Neutrophil (primary cell): ENCODE results near the gene TMOD1.

Source experiments
- H3K27ac ChIP-seq: fragments of 200-600 bp; sonication (generic); 2 replicates; pipeline ENCODE4 v1.5.1; 2016; ENCODE audit warnings: mild to moderate bottlenecking, moderate library complexity
- H3K27me3 ChIP-seq: fragments of 200-600 bp; sonication (generic); 2 replicates; pipeline ENCODE4 v1.6.0; 2016; ENCODE audit warnings: mild to moderate bottlenecking
- H3K36me3 ChIP-seq: fragments of 200-600 bp; sonication (generic); 2 replicates; pipeline ENCODE4 v1.5.1; 2017
- H3K4me1 ChIP-seq, 2 experiments: fragments of 200-600 bp in 1 of 2; sonication (generic) in 1 of 2; 1 replicate in 1 of 2; 2 replicates in 1 of 2; pipeline versions ENCODE4 v1.5.1 to v1.6.1; 2013 to 2016; ENCODE audit warnings: low read depth in 1 of 2, low read length in 1 of 2, mild to moderate bottlenecking in 1 of 2, moderate library complexity in 1 of 2; ENCODE audit not compliant: control insufficient read depth in 1 of 2, insufficient read depth in 1 of 2
- H3K4me3 ChIP-seq, 2 experiments: fragments of 200-600 bp in 1 of 2; sonication (generic) in 1 of 2; 1 replicate in 1 of 2; 2 replicates in 1 of 2; pipeline ENCODE4 v1.5.1; 2013 to 2016; ENCODE audit warnings: low read depth in 1 of 2, low read length in 1 of 2, mild to moderate bottlenecking in 1 of 2, moderate library complexity in 1 of 2
- H3K9me3 ChIP-seq: fragments of 200-600 bp; sonication (generic); 2 replicates; pipeline ENCODE4 v1.5.1; 2016
- CTCF ChIP-seq: fragments of 200-600 bp; sonication (generic); IDR thresholded peaks from 2 replicates; pipeline ENCODE4 v1.5.1; 2016; ENCODE audit warnings: antibody characterized with exemption

The TMOD1 gene

GRCh38 chr9:97515662-97516061, 14.2 kb downstream of the TMOD1 start:
- TF ChIP-seq CTCF = no peak
- Histone ChIP-seq H3K4me3 (no peak overlapping the region), H3K9me3 (no peaks in the 10 kb centered on the region), H3K27me3 (peaks cover 51% of the 10 kb centered on the region), H3K4me1 (no peaks in the 10 kb centered on the region), H3K27ac (no peak overlapping the region), H3K36me3 (no peaks in the 10 kb centered on the region)

GRCh38 chr9:97516111-97516510, 14.6 kb downstream of the TMOD1 start:
- no peak overlapping the region for H3K4me3 ChIP-seq
- TF ChIP-seq CTCF = no peak
- no peaks in the 10 kb centered on the region for H3K4me1 ChIP-seq
- H3K9me3 ChIP-seq = no peaks in the 10 kb centered on the region
- no peak overlapping the region for H3K27ac ChIP-seq
- no peaks in the 10 kb centered on the region for H3K36me3 ChIP-seq
- peaks cover 55% of the 10 kb centered on the region for H3K27me3 ChIP-seq

GRCh38 chr9:97517331-97518089, 16.0 kb downstream of the TMOD1 start:
- no peaks in the 10 kb centered on the region for H3K9me3 ChIP-seq
- no peaks in the 10 kb centered on the region for H3K4me1 ChIP-seq
- H3K36me3 ChIP-seq = no peaks in the 10 kb centered on the region
- H3K27me3 ChIP-seq = peaks cover 60% of the 10 kb centered on the region
- H3K27ac ChIP-seq = no peak overlapping the region
- no peak overlapping the region for H3K4me3 ChIP-seq
- no peak for TF ChIP-seq CTCF

GRCh38 chr9:97518166-97518908, 16.9 kb downstream of the TMOD1 start:
- Histone ChIP-seq H3K9me3 (no peaks in the 10 kb centered on the region), H3K36me3 (no peaks in the 10 kb centered on the region), H3K27ac (no peak overlapping the region), H3K4me3 (no peak overlapping the region), H3K27me3 (peaks cover 60% of the 10 kb centered on the region), H3K4me1 (no peaks in the 10 kb centered on the region)
- TF ChIP-seq CTCF = no peak

- H3K4me1 ChIP-seq = no peaks in the 10 kb centered on the region
- H3K27ac ChIP-seq = no peak overlapping the region
- no peak for TF ChIP-seq CTCF
- H3K36me3 ChIP-seq = no peaks in the 10 kb centered on the region
- H3K27me3 ChIP-seq = peaks cover 60% of the 10 kb centered on the region
- H3K9me3 ChIP-seq = no peaks in the 10 kb centered on the region
- H3K4me3 ChIP-seq = no peak overlapping the region
Measured at GRCh38 chr9:97518909-97519307, 17.4 kb downstream of the TMOD1 start.
